Neural cell (in vitro differentiated cells): ENCODE results near the gene RNF217. TPM values are rescaled to one million over a fixed set of nuclear protein-coding genes. Genes with fewer than 3 reads are reported as not detected.

Experiments used
- H2AFZ ChIP-seq: fragments of 200-600, 300-800 bp; sonication (generic), shearing (Covaris generic); 2 replicates; pipeline ENCODE4 v1.6.0; 2014; ENCODE audit warnings: low read depth, mild to moderate bottlenecking, antibody characterized with exemption, low read length, moderate library complexity
- H3F3A ChIP-seq: fragments of 200-600 bp; shearing (Covaris generic); 2 replicates; pipeline ENCODE4 v1.6.1; 2016; ENCODE audit warnings: mild to moderate bottlenecking, moderate library complexity, mixed read lengths, antibody characterized with exemption, low read length; ENCODE audit not compliant: insufficient read depth, poor library complexity, severe bottlenecking
- H3K27ac ChIP-seq: fragments of 200-600, 300-800 bp; sonication (generic), shearing (Covaris generic); 2 replicates; pipeline ENCODE4 v1.5.1; 2014; ENCODE audit warnings: mild to moderate bottlenecking, low read length, moderate library complexity
- H3K27me3 ChIP-seq: fragments of 300-800, 200-600 bp; sonication (generic), shearing (Covaris generic); 2 replicates; pipeline ENCODE4 v1.6.0; 2014; ENCODE audit warnings: mild to moderate bottlenecking, low read depth, low read length, moderate library complexity; ENCODE audit not compliant: insufficient read depth
- H3K36me3 ChIP-seq: fragments of 300-800, 200-600 bp; sonication (generic), shearing (Covaris generic); 2 replicates; pipeline ENCODE4 v1.5.1; 2014; ENCODE audit warnings: mild to moderate bottlenecking, antibody characterized with exemption, low read length, moderate library complexity; ENCODE audit not compliant: insufficient read depth
- H3K4me2 ChIP-seq: fragments of 300-800, 200-600 bp; sonication (generic), shearing (Covaris generic); 2 replicates; pipeline ENCODE4 v1.6.0; 2014; ENCODE audit warnings: mild to moderate bottlenecking, low read length
- H3K4me3 ChIP-seq: fragments of 300-800, 200-600 bp; sonication (generic), shearing (Covaris generic); 2 replicates; pipeline ENCODE4 v1.5.1; 2014; ENCODE audit warnings: mild to moderate bottlenecking, low read length, moderate library complexity
- H3K79me2 ChIP-seq: fragments of 200-600 bp; shearing (Covaris generic); replicated peaks from 2 replicates; pipeline ENCODE4 v1.6.0; 2014; ENCODE audit warnings: mild to moderate bottlenecking, low read length, moderate library complexity; ENCODE audit not compliant: insufficient read depth
- H3K9ac ChIP-seq: fragments of 300-800, 200-600 bp; sonication (generic), shearing (Covaris generic); 2 replicates; pipeline ENCODE4 v1.6.1; 2016; ENCODE audit warnings: mild to moderate bottlenecking, low read length, mixed read lengths
- H3K9me2 ChIP-seq: fragments of 200-600 bp; shearing (Covaris generic); 2 replicates; pipeline ENCODE4 v1.6.1; 2016; ENCODE audit warnings: mild to moderate bottlenecking, low read length, mixed read lengths; ENCODE audit not compliant: insufficient read depth
- H3K9me3 ChIP-seq: fragments of 200-600, 300-800 bp; sonication (generic), shearing (Covaris generic); 2 replicates; pipeline ENCODE4 v1.6.1; 2016; ENCODE audit warnings: mild to moderate bottlenecking, mixed run types, low read length, moderate library complexity, mixed read lengths
- H4K20me1 ChIP-seq: fragments of 200-600 bp; shearing (Covaris generic); 2 replicates; pipeline ENCODE4 v1.6.1; 2016; ENCODE audit warnings: mild to moderate bottlenecking, mixed run types; ENCODE audit not compliant: insufficient read depth
- EP300 ChIP-seq: fragments of 450-650 bp; conservative IDR thresholded peaks from 2 replicates; pipeline ENCODE4 v1.6.1; 2014; ENCODE audit warnings: antibody characterized with exemption, mild to moderate bottlenecking, moderate library complexity; ENCODE audit not compliant: poor library complexity, severe bottlenecking
- EZH2 ChIP-seq: fragments of 200-600, 300-800 bp; shearing (Covaris generic), sonication (generic); IDR thresholded peaks from 2 replicates; pipeline ENCODE4 v1.6.1; 2014; ENCODE audit warnings: antibody characterized with exemption, low read length, borderline replicate concordance, mild to moderate bottlenecking; ENCODE audit not compliant: insufficient read depth, poor library complexity, severe bottlenecking
- MXI1 ChIP-seq: fragments of 450-650 bp; conservative IDR thresholded peaks from 2 replicates; pipeline ENCODE4 v1.6.1; 2014; ENCODE audit warnings: antibody characterized with exemption, mild to moderate bottlenecking; ENCODE audit not compliant: poor library complexity, severe bottlenecking
- POLR2AphosphoS5 ChIP-seq: IDR thresholded peaks from 2 replicates; pipeline ENCODE4 v1.6.1; 2012
- RAD21 ChIP-seq: fragments of 450-650 bp; conservative IDR thresholded peaks from 2 replicates; pipeline ENCODE4 v1.6.1; 2014; ENCODE audit warnings: antibody characterized with exemption, mild to moderate bottlenecking, moderate library complexity
- REST ChIP-seq: IDR thresholded peaks from 2 replicates; pipeline ENCODE4 v1.6.1; 2012; ENCODE audit warnings: borderline replicate concordance
- SMC3 ChIP-seq: fragments of 450-650 bp; conservative IDR thresholded peaks from 2 replicates; pipeline ENCODE4 v1.6.1; 2014; ENCODE audit warnings: antibody characterized with exemption, mild to moderate bottlenecking, moderate library complexity; ENCODE audit not compliant: poor library complexity
- TAF1 ChIP-seq: IDR thresholded peaks from 2 replicates; pipeline ENCODE4 v1.6.1; 2012; ENCODE audit warnings: low read depth
- polyA plus RNA-seq: library from polyadenylated mRNA; depleted of rRNA; stranded (reverse); fragments of >200 nt; gene quantifications from 2 replicates; pipeline ENCODE4 v1.2.3, GENCODE V29; 2014
- TF ChIP-seq, protein P1 (sequence below): fragments of 450-650 bp; IDR thresholded peaks from 2 replicates; pipeline ENCODE4 v1.5.1; 2014; ENCODE audit warnings: antibody characterized with exemption, mild to moderate bottlenecking, moderate library complexity; ENCODE audit not compliant: poor library complexity, severe bottlenecking

The RNF217 gene
- polyA plus RNA-seq, 1 donor from 2014 or later: 10.2 TPM

GRCh38 chr6:125046107-125046925 is 84.1 kb downstream of the RNF217 start:
- H3K27me3 ChIP-seq: no peaks in the 10 kb centered on the region
- H3K9me3 ChIP-seq: no peaks in the 10 kb centered on the region
- TF ChIP-seq SMC3: no peak
- no peak for TF ChIP-seq REST
- TF ChIP-seq EZH2: no peak
- no peak for TF ChIP-seq EP300
- TF ChIP-seq TAF1: no peak
- TF ChIP-seq, protein P1, sequence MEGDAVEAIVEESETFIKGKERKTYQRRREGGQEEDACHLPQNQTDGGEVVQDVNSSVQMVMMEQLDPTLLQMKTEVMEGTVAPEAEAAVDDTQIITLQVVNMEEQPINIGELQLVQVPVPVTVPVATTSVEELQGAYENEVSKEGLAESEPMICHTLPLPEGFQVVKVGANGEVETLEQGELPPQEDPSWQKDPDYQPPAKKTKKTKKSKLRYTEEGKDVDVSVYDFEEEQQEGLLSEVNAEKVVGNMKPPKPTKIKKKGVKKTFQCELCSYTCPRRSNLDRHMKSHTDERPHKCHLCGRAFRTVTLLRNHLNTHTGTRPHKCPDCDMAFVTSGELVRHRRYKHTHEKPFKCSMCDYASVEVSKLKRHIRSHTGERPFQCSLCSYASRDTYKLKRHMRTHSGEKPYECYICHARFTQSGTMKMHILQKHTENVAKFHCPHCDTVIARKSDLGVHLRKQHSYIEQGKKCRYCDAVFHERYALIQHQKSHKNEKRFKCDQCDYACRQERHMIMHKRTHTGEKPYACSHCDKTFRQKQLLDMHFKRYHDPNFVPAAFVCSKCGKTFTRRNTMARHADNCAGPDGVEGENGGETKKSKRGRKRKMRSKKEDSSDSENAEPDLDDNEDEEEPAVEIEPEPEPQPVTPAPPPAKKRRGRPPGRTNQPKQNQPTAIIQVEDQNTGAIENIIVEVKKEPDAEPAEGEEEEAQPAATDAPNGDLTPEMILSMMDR: no peak
- TF ChIP-seq MXI1: no peak
- no peak for TF ChIP-seq RAD21
- no peak for TF ChIP-seq POLR2AphosphoS5
- no peak overlapping the region for H3K27ac ChIP-seq
- no peak overlapping the region for H3K4me2 ChIP-seq
- H3K9ac ChIP-seq: no peak overlapping the region
- no peaks in the 10 kb centered on the region for H3K9me2 ChIP-seq
- no peaks in the 10 kb centered on the region for H3F3A ChIP-seq
- no peaks in the 10 kb centered on the region for H3K36me3 ChIP-seq
- no peak overlapping the region for H3K4me3 ChIP-seq
- no peaks in the 10 kb centered on the region for H4K20me1 ChIP-seq
- H3K79me2 ChIP-seq: no peaks in the 10 kb centered on the region
- no peak overlapping the region for H2AFZ ChIP-seq

GRCh38 chr6:125048274-125048673 is 86.0 kb downstream of the RNF217 start:
- H3K4me2 ChIP-seq: no peak overlapping the region

More at GRCh38 chr6:125048274-125048673, 86.0 kb downstream of the RNF217 start:
- no peaks in the 10 kb centered on the region for H3K27me3 ChIP-seq
- no peaks in the 10 kb centered on the region for H3K9me2 ChIP-seq
- TF ChIP-seq SMC3: no peak
- TF ChIP-seq TAF1: no peak
- TF ChIP-seq EP300: no peak
- no peak for TF ChIP-seq EZH2
- no peak for TF ChIP-seq RAD21
- no peaks in the 10 kb centered on the region for H3K36me3 ChIP-seq
- no peaks in the 10 kb centered on the region for H3F3A ChIP-seq
- H3K9ac ChIP-seq: no peak overlapping the region
- no peaks in the 10 kb centered on the region for H3K79me2 ChIP-seq
- no peak overlapping the region for H3K27ac ChIP-seq
- no peaks in the 10 kb centered on the region for H4K20me1 ChIP-seq
- no peak overlapping the region for H3K4me3 ChIP-seq
- H2AFZ ChIP-seq: no peak overlapping the region
- no peaks in the 10 kb centered on the region for H3K9me3 ChIP-seq
